ENCODE data around the gene ZNF711. TPM values are rescaled to one million over a fixed set of nuclear protein-coding genes. Genes with fewer than 3 reads are reported as not detected.

ZNF711 gene
- total RNA-seq, 1 experiment from 2014 or later: 8.0 TPM

DNA sequence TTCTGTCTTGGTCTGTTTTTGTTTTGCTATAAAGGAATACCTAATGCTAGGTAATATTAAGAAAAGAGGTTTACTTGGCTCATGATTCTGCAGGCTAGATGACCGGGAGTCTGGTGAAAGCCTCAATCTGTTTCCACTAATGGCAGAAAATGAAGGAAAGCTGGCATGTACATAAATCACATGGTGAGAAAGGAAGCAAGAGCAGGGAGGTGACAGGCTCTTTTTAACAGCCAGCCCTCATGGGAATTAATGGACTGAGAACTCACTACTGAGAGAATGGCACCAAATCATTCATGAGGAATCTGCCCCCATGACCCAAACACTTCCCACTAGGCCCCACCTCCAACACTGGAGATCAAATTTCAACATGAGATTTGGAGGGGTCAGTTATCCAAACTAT is 27.8 kb upstream of the ZNF711 start:
- Mint-ChIP-seq H3K27me3 (ENCODE audit: unreplicated experiment) (no peaks in the 10 kb centered on the region), H3K27ac (ENCODE audit: unreplicated experiment) (no peak overlapping the region), H3K4me3 (ENCODE audit: low read depth, unreplicated experiment) (no peak overlapping the region), H3K9me3 (ENCODE audit: low read depth, unreplicated experiment) (no peaks in the 10 kb centered on the region), H3K36me3 (ENCODE audit: insufficient read depth, unreplicated experiment) (no peaks in the 10 kb centered on the region), H3K4me1 (ENCODE audit: low read depth, unreplicated experiment) (no peaks in the 10 kb centered on the region)
- intact Hi-C loops (cut with micrococcal nuclease; ENCODE audit: unreplicated experiment): no loop called here
- CTCF ChIA-PET: no interaction called here
- BruUV-seq (replicated peaks): no TSS peak
- no peak for DNase-seq
- TF ChIP-seq, protein P1, sequence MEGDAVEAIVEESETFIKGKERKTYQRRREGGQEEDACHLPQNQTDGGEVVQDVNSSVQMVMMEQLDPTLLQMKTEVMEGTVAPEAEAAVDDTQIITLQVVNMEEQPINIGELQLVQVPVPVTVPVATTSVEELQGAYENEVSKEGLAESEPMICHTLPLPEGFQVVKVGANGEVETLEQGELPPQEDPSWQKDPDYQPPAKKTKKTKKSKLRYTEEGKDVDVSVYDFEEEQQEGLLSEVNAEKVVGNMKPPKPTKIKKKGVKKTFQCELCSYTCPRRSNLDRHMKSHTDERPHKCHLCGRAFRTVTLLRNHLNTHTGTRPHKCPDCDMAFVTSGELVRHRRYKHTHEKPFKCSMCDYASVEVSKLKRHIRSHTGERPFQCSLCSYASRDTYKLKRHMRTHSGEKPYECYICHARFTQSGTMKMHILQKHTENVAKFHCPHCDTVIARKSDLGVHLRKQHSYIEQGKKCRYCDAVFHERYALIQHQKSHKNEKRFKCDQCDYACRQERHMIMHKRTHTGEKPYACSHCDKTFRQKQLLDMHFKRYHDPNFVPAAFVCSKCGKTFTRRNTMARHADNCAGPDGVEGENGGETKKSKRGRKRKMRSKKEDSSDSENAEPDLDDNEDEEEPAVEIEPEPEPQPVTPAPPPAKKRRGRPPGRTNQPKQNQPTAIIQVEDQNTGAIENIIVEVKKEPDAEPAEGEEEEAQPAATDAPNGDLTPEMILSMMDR (IDR thresholded peaks at IDR 0.05; ENCODE audit: unreplicated experiment): no peak

DNA sequence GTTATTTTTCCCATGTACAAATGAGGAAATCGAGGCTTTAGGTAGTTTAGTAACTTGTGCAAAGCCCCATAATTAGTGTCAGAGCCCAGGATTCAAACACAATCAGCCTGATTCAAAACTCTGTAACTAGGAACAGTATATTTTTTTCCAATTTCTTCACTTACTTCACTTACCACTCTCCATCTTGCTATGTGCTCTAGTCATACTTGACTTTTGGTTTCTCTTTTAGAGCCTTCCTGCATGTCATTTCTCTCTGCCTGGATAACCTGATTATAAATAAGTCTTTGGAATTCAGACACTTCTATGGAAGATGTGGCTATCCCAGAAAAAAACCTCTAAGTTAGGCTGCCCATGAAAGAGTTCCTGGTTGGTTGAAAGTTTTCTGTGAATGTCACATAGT is 22.4 kb upstream of the ZNF711 start:
- H3K4me3 Mint-ChIP-seq (ENCODE audit: low read depth, unreplicated experiment): no peak overlapping the region
- H3K9me3 Mint-ChIP-seq (ENCODE audit: low read depth, unreplicated experiment): no peaks in the 10 kb centered on the region
- CTCF ChIA-PET: no interaction called here
- no peak overlapping the region for H3K27ac Mint-ChIP-seq (ENCODE audit: unreplicated experiment)
- no TSS peak for BruUV-seq (replicated peaks)
- no peaks in the 10 kb centered on the region for H3K36me3 Mint-ChIP-seq (ENCODE audit: insufficient read depth, unreplicated experiment)
- intact Hi-C loops (cut with micrococcal nuclease; ENCODE audit: unreplicated experiment): no loop called here
- H3K4me1 Mint-ChIP-seq (ENCODE audit: low read depth, unreplicated experiment): no peaks in the 10 kb centered on the region
- TF ChIP-seq, protein P1 (IDR thresholded peaks at IDR 0.05; ENCODE audit: unreplicated experiment): no peak
- DNase-seq: no peak
- H3K27me3 Mint-ChIP-seq (ENCODE audit: unreplicated experiment): no peaks in the 10 kb centered on the region

DNA sequence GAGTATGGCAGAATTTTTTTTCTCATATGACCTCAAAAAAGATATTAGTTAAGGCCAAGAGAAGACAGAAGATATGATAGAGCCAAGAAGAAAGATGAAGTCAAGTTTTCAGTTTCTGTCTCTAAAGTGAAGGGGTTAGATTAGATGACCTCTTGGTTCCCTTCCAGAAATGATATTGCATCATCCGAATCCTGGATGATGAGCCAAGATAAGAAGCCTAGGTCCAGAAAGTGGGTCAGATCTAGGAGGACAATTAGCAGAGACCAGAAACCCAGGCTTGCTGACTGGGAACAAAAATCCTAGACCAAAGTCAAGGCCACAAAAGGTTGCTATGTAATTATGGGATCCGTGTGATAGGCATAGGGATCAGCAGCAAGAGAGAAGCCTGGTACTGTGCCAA is 20.4 kb upstream of the ZNF711 start:
- H3K9me3 Mint-ChIP-seq (ENCODE audit: low read depth, unreplicated experiment): no peaks in the 10 kb centered on the region
- H3K4me1 Mint-ChIP-seq (ENCODE audit: low read depth, unreplicated experiment): no peaks in the 10 kb centered on the region

DNA sequence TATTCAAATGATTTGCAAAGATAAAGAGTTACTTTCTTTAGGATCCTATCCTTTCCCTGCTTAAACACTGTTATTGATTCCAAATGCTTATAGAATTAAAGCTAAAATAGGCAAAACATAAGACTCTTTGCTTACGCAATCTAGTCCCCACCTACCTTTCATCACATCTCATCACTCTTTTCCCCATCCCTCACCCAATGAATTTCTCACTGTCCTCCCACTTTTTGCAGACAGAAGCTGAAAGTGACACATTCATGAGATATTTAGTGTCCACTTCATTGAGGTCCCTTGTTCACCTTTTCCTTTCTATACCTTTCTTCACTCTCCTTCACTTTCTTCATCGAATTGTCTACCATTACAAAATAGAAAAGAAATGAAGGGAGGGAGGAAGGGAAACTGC is 636 bp upstream of the ZNF711 start:
- DNase-seq: no peak

More for the DNA sequence above, 20.4 kb upstream of the ZNF711 start:
- intact Hi-C loops (cut with micrococcal nuclease; ENCODE audit: unreplicated experiment): no loop called here
- no peak for DNase-seq
- Mint-ChIP-seq H3K27ac (ENCODE audit: unreplicated experiment) (no peak overlapping the region), H3K36me3 (ENCODE audit: insufficient read depth, unreplicated experiment) (no peaks in the 10 kb centered on the region), H3K4me3 (ENCODE audit: low read depth, unreplicated experiment) (no peak overlapping the region), H3K27me3 (ENCODE audit: unreplicated experiment) (no peaks in the 10 kb centered on the region)
- TF ChIP-seq, protein P1 (IDR thresholded peaks at IDR 0.05; ENCODE audit: unreplicated experiment): no peak
- CTCF ChIA-PET: no interaction called here
- no TSS peak for BruUV-seq (replicated peaks)

More for the DNA sequence above, 636 bp upstream of the ZNF711 start:
- Mint-ChIP-seq H3K4me3 (ENCODE audit: low read depth, unreplicated experiment) (peak overlapping the region; percentile 93), H3K9me3 (ENCODE audit: low read depth, unreplicated experiment) (no peaks in the 10 kb centered on the region), H3K36me3 (ENCODE audit: insufficient read depth, unreplicated experiment) (peaks cover 19% of the 10 kb centered on the region), H3K27ac (ENCODE audit: unreplicated experiment) (peak overlapping the region; percentile 78), H3K4me1 (ENCODE audit: low read depth, unreplicated experiment) (peaks cover 9% of the 10 kb centered on the region), H3K27me3 (ENCODE audit: unreplicated experiment) (no peaks in the 10 kb centered on the region)
- BruUV-seq (replicated peaks): no TSS peak
- TF ChIP-seq, protein P1 (IDR thresholded peaks at IDR 0.05; ENCODE audit: unreplicated experiment): no peak
- CTCF ChIA-PET: no interaction called here
- intact Hi-C loops (cut with micrococcal nuclease; ENCODE audit: unreplicated experiment): no loop called here
